HG03520 (cell line): ENCODE results near the gene RPL35A.
"Not testable (repeated sequence)": the region's sequence is repeated elsewhere in the genome, so short reads cannot be mapped to it uniquely, and the experiment has no call there.

Experiments used
- ATAC-seq: cut with Tn5 transposase; IDR thresholded peaks from one replicate; pipeline ENCODE4 v1.9.1; 2021; ENCODE audit warnings: mild to moderate bottlenecking, moderate library complexity; ENCODE audit not compliant: unreplicated experiment

RPL35A gene

DNA sequence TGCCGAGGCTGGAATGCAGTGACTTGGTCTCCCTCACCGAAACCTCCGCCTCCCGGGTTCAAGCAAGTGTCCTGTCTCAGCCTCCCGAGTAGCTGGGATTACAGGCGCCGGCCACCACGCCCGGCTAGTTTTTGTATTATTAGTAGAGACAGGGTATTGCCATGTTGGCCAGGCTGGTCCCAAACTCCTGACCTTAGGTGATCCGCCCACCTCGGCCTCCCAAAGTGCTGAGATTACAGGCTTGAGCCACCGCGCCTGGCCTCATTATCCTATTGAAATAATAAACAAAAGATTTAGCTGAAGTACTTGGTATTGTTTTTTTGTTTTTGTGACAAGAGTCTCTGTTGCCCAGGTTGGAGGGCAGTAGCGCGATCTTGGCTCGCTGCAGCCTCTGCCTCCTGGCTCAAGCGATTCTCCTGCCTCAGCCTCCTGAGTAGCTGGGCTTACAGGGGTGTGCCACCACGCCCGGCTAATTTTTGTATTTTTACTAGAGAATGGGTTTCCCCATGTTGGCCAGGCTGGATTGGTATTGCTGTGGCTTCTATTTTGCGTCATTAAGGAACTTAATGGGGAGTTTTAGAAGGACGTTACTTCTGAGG lies 1.5 kb downstream of the RPL35A start:
- ATAC-seq, result no peak

DNA sequence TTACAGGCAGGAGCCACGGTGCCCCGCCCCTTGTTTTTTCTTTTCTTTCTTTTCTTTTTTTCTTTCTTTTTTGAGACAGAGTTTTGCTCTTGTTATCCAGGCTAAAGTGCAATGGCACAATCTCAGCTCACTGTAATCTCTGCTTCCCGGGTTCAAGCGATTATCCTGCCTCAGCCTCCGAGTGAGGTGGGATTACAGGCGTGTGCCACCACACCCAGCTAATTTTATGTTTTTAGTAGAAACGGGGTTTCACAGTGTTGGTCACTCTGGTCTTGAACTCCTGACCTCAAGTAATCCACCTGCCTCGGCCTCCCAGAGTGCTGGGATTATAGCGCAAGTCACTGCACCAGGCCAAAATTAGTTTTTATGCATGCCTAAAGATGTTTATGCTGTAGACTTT lies 2.5 kb downstream of the RPL35A start:
- no peak for ATAC-seq

DNA sequence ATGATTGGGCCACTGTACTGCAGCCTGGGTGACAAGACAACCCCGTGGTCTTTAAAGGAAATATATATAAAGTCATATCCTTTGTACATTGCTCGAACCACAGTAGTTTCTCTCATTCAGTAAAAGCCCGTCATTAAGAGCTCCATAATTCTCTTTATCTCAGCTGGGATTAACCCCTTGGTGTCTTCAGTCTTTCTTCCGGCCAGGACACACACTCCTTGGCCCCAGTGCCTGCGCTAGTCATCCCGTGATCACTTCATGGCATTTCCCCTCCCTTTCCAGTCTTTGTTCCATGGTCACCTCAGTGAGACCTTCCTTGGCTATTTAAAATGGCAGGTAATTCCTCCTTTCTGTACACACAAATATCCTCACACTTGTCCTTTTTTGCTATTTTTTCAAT lies 3.3 kb downstream of the RPL35A start:
- no peak for ATAC-seq

DNA sequence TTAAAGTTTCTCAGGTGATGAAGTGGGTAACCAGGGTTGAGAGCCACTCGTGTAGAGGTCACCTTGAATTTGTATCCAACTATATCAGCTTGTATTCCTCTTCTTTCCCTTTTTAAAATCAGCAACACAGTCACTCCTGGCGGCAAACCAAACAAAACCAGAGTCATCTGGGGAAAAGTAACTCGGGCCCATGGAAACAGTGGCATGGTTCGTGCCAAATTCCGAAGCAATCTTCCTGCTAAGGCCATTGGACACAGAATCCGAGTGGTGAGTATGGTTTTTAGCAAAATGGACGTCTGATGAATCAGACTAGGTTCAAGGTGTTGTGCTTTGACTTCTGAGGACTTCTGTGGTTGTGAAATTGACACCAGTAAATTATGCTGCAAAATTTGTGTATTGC lies 3.9 kb downstream of the RPL35A start:
- no peak for ATAC-seq

DNA sequence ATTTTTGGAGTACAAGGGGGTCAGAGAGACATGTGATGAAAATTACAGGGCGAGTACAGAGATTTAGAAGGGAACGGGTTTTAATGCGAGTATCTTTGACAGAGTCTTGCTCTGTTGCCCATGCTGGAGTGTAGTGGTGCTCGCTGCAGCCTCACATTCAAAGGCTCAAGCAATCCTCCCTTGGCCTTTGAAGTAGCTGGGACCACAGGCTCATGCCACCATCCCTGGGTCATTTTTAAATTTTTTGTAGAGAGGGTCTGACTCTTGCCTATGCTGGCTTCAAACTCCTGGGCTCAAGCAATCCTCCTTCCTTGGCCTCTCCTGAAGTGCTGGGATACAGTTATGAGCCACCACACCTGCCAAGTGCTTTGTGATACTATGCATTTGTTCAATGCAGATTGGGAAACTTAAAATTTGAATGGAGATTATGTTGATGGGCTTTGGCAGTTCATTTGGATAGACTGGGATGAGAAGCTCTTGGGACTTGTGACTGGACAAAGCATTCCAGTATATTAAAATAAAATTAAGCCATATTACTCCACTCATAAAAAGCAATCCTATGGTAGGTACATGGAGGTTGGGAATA lies 6.0 kb downstream of the RPL35A start:
- ATAC-seq, result no peak

DNA sequence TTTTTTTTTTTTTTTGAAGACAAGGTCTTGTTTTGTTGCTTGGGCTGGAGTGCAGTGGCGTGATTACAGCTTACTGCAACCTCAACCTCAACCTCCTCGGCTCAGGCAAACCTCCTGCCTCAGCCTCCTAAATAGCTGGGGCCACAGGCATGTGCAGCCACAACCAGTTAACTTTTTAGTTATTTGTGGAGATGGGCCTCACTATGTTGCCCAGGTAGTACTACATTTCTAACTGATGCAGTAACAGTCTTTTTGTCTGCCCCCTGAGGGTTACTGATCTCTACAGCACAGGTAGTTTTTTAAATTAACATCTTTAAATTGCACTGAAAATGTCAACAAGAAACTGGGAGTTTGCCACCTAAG lies 6.6 kb downstream of the RPL35A start:
- no peak for ATAC-seq

DNA sequence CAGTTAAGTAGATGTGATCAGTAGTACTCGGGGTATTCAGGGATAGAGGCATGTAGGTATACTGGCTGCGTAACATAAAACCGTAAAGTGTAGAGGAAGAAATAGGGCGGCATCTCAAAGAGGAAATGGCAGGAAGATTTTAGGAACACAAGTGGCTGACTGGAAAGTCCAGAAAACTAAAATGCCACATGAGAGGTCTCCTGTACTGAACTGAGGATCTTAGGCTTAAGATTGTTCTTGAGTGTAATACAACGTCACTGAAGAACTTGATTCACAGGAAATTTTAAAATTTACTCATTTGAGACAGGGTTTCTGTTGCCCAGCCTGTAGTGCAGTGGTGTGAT lies 7.8 kb downstream of the RPL35A start:
- ATAC-seq, result no peak

DNA sequence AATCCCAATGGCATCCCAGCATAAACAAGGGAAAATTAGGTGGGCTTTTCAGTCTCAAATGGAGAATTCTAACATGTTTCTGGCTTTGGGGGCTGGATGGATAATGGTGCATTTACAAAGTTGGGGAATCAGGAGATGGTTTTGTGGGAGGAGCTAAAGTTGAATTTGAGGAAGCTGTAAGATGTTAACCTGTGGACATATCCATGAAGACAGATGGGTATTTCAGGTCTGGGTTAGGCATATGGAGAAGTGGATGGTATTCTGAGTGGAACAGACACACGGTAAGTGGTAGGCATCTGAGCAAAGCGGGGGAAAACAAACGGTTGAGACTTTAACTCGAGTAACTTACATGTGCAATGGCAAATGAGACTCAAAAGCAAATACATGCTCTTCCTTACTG lies 8.4 kb downstream of the RPL35A start:
- no peak for ATAC-seq

DNA sequence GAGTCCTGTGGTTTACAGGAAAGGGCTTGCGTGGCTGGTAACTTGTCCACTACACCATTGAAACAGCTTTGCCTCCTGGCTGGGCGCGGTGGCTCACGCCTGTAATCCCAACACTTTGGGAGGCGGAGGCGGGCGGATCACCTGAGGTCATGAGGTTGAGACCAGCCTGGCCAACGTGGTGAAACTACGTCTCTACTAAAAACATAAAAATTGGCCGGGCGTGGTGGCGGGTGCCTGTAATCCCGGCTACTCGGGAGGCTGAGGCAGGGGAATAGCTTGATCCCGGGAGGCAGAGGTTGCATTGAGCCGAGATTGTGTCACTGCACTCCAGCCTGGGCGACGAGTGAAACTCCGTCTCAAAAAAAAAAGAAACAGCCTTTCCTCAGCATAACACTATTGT lies 8.9 kb downstream of the RPL35A start:
- not testable (repeated sequence) for ATAC-seq

DNA sequence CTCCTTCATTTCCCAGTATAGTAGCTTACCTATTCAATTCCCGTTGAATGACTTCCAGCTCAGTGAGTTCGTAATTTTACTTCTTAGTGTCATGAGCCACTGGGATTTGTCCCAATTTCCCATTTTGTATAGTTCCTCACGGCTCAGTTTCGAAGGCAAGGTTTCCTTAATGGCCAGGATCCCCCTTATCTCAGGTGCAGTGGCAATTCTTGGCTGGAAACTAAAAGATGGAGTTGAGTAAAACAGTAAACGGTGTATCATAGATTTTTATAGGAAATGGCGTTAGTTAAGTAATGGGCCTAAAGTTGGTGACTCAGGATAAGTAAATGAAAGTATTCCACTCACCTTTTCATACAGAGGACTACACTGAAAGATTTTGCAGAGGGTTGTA lies 9.5 kb downstream of the RPL35A start:
- ATAC-seq, result no peak

DNA sequence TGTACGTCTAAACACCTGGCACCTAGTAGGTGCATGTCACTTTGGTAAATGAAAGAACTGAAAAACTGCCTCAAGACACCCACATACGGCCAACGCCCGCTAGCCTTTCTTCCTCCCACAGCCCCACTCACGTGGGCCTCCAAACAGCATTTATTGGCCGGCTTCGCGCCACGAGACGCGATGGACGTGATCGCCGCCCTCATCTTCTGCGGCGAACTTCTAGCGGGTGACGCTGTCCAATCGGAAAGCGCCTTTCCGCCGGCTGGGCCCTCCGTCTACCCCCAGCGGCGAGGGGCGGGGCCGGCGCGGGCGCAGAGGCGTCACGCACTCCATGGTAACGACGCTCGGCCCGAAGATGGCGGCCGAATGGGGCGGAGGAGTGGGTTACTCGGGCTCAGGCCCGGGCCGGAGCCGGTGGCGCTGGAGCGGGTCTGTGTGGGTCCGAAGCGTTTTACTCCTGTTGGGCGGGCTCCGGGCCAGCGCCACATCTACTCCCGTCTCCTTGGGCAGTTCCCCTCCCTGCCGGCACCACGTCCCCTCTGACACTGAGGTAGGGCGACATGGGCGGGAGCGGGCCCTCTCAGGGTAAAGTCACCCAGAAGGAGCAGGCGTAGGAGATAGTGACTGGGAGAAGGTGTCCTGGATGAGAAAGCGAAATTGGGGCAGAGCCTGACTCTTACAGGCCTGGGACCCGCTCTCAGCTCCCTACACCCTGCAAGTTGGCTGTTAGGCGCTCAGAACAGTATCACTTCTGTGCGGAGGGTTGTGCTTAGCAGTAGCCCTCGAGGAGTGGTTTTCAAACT lies 10.1 kb downstream of the RPL35A start, which contains the start of gene LMLN:
Gene LMLN, plus strand, starts transcription at position 327 of the 803 bp plus-strand sequence. Its CDS starts 29 bp downstream, at position 356.
- peak; percentile 98 for ATAC-seq

DNA sequence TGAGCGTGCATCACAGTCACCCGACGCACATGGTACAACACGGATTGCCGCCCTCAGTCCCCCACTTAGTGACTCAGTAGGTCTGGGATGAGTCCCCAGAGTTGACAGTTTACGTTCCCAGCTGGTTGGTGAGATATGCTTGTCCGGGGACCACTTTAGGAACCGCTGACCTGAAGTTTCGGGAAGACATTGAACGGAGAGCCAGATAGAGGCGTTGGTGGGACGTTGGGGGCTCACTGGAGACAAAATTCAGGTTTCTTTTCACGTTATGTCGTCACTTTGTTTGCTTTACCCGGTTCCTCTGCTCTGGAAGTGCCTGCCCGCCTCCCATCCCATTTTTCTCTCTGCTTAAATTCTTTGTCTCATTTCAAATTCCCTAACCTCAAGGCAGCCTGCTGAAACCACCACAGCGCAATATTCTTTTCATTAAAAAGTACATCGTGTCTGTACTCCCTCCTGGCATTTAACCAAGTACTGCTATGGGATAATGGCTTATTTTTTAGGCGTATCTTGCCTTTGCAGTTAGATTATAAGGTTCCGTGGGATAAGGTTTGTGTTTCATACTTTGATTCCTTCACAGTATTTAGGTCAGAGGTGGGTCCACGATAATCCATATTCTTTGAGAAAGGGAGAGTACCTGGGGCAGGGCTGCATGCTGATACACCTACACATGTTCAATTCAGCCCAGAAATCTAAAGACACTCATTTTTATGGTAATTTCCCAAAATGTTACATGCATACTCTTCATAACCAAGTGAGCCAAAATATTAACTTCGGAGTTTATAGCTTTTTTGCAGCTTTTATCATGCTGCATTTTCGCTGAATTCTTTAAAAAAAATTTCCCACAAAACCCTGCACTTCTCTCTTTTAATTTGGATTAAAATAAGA lies 10.9 kb downstream of the RPL35A start:
- no peak for ATAC-seq

DNA sequence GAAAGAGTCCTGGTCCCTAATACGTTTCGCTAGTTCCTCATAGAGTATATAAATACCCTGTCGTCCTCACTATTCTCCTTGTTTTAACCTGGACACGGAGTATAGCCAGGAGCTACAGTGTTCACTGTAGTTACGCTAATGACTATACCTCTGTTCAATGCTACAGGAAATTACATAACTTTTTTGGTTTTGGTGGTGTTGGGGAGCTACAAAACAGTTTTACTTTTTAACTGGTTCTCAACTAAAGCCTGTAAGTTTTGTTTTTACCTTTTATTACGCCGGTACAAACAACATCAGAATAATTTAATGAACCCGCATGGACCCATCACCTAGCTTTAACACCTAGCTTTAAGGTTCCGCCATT lies 11.6 kb downstream of the RPL35A start:
- ATAC-seq, result no peak

DNA sequence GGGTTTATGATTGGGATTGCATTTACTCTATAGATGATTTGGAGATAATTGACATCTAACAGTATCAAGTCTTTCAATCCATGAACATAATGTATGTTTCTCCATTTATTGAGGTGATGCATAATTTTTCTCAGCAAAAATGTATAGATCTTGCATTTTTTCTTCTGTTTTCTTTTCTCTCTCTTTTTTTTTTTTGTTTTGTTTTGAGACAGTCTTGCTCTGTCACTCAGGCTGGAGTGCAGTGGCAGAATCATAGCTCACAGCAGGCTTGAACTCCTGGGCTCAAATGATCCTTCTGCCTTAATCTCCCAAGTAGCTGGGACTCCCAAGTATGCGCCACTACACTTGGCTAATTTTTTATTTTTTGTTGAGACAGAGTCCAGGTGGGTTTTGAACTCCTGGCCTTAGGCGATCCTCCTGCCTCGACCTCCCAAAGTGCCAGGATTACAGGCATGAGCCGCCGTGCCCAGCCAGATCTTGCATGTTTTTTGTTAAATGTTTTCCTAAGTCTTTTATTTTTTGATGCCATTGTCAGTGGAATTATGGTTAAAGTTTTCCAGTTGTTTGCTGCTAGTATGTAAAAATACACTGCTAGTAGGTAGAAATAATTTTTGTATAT lies 13.1 kb downstream of the RPL35A start:
- ATAC-seq, result no peak

DNA sequence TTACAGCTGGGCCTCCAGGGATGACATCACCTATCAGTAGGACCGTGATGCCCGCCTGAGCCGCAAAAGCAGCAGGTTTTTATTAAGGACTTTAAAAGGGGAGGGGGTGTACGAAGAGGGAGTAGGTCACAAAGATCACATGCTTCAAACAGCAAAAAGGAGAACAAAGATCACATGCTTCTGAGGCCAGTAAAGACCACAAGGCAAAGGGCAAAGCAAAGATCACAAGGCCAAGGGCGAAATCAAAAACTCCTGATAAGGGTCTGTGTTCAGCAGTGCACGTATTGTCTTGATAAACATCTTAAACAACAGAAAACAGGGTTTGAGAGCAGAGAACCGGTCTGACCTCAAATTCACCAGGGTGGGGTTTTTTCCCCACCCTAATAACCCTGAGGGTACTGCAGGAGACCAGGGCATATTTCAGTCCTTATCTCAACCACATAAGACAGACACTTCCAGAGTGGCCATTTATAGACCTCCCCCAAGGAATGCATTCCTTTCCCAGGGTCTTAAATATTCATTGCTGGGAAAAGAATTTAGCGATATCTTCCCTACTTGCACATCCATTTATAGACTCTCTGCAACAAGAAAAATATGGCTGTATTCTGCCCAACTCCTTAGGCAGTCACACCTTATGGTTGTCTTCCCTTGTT lies 17.5 kb downstream of the RPL35A start:
- ATAC-seq, result not testable (repeated sequence)

DNA sequence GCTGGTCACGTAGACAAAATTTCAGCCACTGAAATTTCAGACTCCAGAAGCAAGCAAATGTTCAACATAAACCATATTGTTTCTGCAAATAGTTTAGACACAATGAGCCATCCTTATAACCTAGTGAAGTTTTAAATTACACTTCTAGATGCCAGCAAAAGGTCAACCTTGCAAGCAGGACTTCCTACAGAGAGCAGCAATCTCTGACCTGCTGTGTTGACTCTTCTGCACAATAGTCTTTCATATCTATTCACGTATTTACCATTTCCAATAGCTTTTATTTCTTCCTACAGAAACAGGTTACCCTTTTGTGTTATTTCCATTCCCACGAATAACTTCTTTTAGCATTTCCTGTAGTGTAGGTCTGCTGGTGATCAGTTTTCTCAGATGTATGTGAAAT lies 20.6 kb downstream of the RPL35A start:
- no peak for ATAC-seq

DNA sequence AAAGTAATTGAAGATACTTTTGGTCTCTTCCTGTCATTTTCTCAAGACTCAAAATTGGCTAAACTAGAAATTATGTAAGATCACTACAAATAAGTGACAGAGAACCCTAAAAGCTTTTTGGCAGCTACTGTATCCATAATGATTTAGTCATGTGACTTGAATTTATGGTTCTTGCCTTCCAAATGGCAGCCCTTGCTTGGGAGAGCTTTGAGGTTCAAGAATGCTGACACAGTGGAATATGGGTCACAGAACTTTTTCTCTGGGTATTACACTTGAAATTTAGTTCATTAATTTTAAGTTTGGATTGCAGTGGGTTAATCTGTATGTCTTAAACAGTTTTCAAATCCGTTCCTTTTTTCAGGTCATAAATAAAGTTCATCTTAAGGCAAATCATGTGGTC lies 24.0 kb downstream of the RPL35A start:
- ATAC-seq, result no peak

DNA sequence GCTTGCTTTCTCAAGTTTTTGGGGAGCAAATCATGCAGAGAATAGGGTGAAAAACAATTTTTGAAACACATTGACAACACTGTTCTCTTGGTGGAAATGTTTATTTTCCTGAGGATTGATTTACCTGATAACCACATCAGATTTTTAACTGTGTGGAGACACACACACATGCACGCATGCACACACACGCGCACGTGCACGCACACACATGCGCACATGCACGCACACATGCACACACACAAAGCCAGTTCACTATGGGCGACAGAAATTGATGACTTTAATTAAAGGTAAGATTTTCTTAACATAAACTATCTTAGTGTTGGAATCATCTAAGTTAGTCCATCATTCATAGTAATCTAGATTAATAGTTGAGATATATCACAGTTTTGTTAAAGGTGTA lies 25.3 kb downstream of the RPL35A start:
- ATAC-seq, result no peak

DNA sequence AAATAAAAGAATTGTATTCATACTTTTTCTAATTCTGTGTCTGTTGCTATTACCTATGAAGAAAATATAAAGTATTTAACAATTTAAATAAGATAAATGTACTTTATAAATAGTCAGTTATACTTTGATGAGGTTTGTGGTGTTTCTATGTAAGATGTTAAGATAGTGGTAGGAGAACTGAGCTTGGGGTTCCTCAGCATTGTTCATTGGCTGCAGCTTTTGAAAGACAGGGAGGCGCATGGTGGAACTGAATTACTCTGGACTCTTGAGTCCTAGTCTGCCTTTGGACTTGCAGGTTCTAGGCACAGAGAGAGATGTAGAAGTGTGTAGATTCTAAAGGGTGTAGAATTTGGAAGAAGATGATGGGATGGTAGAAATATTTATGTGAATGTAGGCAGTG lies 33.1 kb downstream of the RPL35A start:
- no peak for ATAC-seq

DNA sequence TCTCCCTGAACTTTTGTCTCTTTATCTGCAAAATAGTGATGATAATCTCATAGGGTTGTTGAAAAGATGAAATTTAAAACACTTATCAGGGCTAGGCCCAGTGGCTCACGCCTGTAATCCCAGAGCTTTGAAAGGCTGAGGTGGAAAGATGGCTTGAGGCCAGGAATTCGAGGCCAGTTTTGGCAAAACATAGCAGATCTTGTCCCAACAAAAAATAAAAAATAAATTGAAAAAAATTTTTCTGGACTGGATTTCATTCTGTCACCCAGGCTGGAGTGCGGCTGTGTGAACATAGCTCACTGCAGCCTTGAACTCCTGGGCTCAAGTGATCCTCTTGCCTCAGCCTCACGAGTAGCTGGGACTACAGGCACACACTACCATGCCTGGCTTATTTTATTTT lies 39.7 kb downstream of the RPL35A start:
- ATAC-seq, result no peak

DNA sequence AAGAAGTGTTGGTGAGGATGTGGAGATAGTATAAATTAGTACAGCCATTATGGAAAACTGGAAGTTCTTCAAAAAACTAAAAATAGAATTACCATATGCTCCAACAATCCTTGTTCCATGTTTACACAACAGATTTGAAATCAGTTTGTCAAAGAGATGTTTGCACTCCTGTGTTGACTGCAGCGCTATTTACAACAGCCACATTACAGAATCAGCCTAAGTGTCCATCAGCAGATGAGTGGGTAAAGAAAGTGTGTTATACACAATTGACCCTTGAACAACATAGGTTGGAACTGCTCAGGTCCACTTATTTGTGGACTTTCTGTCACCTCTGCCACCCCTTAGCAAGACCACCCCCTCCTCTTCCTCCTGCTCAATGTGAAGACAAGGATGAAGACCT lies 44.7 kb downstream of the RPL35A start:
- ATAC-seq, result no peak
